Pancreas (tissue), 10 donors: ENCODE data around the gene GLIS2. TPM values are rescaled to one million over a fixed set of nuclear protein-coding genes. Genes with fewer than 3 reads are reported as not detected.

Experiments used
- ATAC-seq, 4 donors: fragments of 200-7000 bp; cut with Tn5 transposase; one replicate each; pipeline versions ENCODE4 v1.8.0 to v1.9.1; 2020; ENCODE audit warnings: mild to moderate bottlenecking in 4 of 4, moderate library complexity in 4 of 4
- DNase-seq, 6 donors: peaks; one replicate each; pipeline ENCODE4 v3.0.0-alpha.2; 2020
- FAIRE-seq: peaks from 2 replicates; lab custom pipeline; 2012; peaks lifted over from hg19 to GRCh38; lab: Jason Lieb, UNC
- H3K27ac ChIP-seq, 4 donors: fragments of 200-600 bp; sonication (generic); 1 replicate in 3 of 4; 2 replicates in 1 of 4; pipeline versions ENCODE4 v1.5.0 to v1.8.0; 2020
- H3K27me3 ChIP-seq, 4 donors: fragments of 200-600 bp; one replicate each; pipeline ENCODE4 v1.8.0; 2021
- H3K36me3 ChIP-seq, 3 donors: fragments of 200-600 bp; sonication (generic) in 1 of 3; one replicate each; pipeline versions ENCODE4 v1.5.0 to v1.8.0; 2020 to 2021
- H3K4me1 ChIP-seq, 3 donors: fragments of 200-600 bp; one replicate each; pipeline ENCODE4 v1.8.0; 2021
- H3K4me3 ChIP-seq, 4 donors: fragments of 200-600 bp; sonication (generic) in 2 of 4; one replicate each; pipeline versions ENCODE4 v1.5.0 to v1.8.0; 2020 to 2021
- H3K9me3 ChIP-seq, 4 donors: fragments of 200-600 bp; one replicate each; pipeline ENCODE4 v1.8.0; 2021
- CTCF ChIP-seq, 4 donors: fragments of 200-600 bp; sonication (generic) in 3 of 4; IDR thresholded peaks; one replicate each; pipeline versions ENCODE4 v1.5.0 to v1.8.0; 2021; ENCODE audit warnings: antibody characterized with exemption in 4 of 4
- WGBS, 2 donors: extraction: QIAGEN DNeasy Blood & Tissue Kit; methylation state at CpG; one replicate each; pipeline ENCODE4 v1.1.7; 2013; 5-methylcytosine and 5-hydroxymethylcytosine counted together
- intact Hi-C, 3 donors: fragments of 100-400 bp; cut with DNase I; formaldehyde crosslinking; loops; one replicate each; pipeline versions ENCODE4 v1.11.1 to v1.14.2; 2022
- polyA plus RNA-seq, 2 donors: library from polyadenylated mRNA; stranded (reverse); fragments of 200-250 nt; gene quantifications; one replicate each; pipeline ENCODE4 v1.2.3, GENCODE V29; 2013
- total RNA-seq, 6 donors: library from RNA; stranded (reverse); fragmentation: NEBNext Ultra II Directional in 4 of 6; extraction: Animal tissue kit (Norgen Biotek cat#: 25700) in 4 of 6; gene quantifications; one replicate each; pipeline versions ENCODE4 v1.2.1 to v1.2.4, GENCODE V29; 2021 to 2023
- donor health status: healthy with polysubstance abuse.
- donor health status: DM: no; HTN: no; CAD: no; lungs with moderate emphysema.
- donor health status: DM: no; HTN: no; CAD: no.
- donor health status: control.
- donor health status: control.
- donor health status: Bipolar disorder and iron deficiency.
- donor health status: DM: yes; HTN: yes; CAD: no.
- donor health status: DM: no; HTN: no; CAD: no.
- donor health status: DM: no; HTN: no; CAD: no.
- donor health status: DM: yes; HTN: yes; CAD: no.

Gene GLIS2
- total and polyA plus RNA-seq, 8 donors, result 5.5 to 15.1 (median 10.9) TPM

GRCh38 chr16:4388271-4389021 lies 72.6 kb downstream of the GLIS2 start:
- no peak for FAIRE-seq
- no peak for TF ChIP-seq CTCF (IDR thresholded peaks at IDR 0.05)
- Histone ChIP-seq H3K4me1 (no peaks in the 10 kb centered on the region), H3K4me3 (no peak overlapping the region), H3K27ac (no peak overlapping the region), H3K9me3 (no peaks in the 10 kb centered on the region), H3K36me3 (peaks cover 0 to 5% (median 0%) of the 10 kb centered on the region in 3 donors), H3K27me3 (no peaks in the 10 kb centered on the region)
- peak in 2 of 6 donors; percentile 43 to 68 for DNase-seq
- intact Hi-C loops, result no loop called here
- WGBS, 2 donors, result 86 to 87% methylated on average over 18 to 19 of the region's 19 CpGs
- no peak for ATAC-seq

Other genes starting within 250 kb of the GLIS2 start
- gene ADCY9, start 199.6 kb upstream of the GLIS2 start, total RNA-seq, result 10 to 100 TPM; 17.2 to 20.9 (median 18.4) TPM
- gene ADCY9, start 199.6 kb upstream of the GLIS2 start, polyA plus RNA-seq, result 10 to 100 TPM in 1 of 2 donors, 1 to 10 TPM in 1; 6.6 to 10.4 TPM
- gene SRL, start 74.0 kb upstream of the GLIS2 start, total RNA-seq, result under 1 TPM; 0.12 to 0.24 (median 0.19) TPM
- under 1 TPM; 0.40 to 0.42 TPM for gene SRL, start 74.0 kb upstream of the GLIS2 start, polyA plus RNA-seq
- 10 to 100 TPM in 4 of 6 donors, 1 to 10 TPM in 2; 8.6 to 17.9 (median 12.9) TPM for gene TFAP4, start 43.0 kb upstream of the GLIS2 start, total RNA-seq
- gene TFAP4, start 43.0 kb upstream of the GLIS2 start, polyA plus RNA-seq, result 10 to 100 TPM in 1 of 2 donors, 1 to 10 TPM in 1; 6.1 to 10.7 TPM
- 10 to 100 TPM; 12.2 to 29.6 (median 22.7) TPM for gene PAM16, start 35.3 kb downstream of the GLIS2 start, total RNA-seq
- gene PAM16, start 35.3 kb downstream of the GLIS2 start, polyA plus RNA-seq, result 100 to 1,000 TPM in 1 of 2 donors, 10 to 100 TPM in 1; 69.6 to 106 TPM
- 10 to 100 TPM in 1 of 6 donors, 1 to 10 TPM in 5; 3.1 to 10.1 (median 7.9) TPM for gene VASN, start 55.8 kb downstream of the GLIS2 start, total RNA-seq
- gene VASN, start 55.8 kb downstream of the GLIS2 start, polyA plus RNA-seq, result 10 to 100 TPM in 1 of 2 donors, 1 to 10 TPM in 1; 9.0 to 14.8 TPM
- 10 to 100 TPM in 4 of 6 donors, 1 to 10 TPM in 2; 8.4 to 21.4 (median 14.2) TPM for gene CORO7, start 100.5 kb downstream of the GLIS2 start, total RNA-seq
- gene CORO7, start 100.5 kb downstream of the GLIS2 start, polyA plus RNA-seq, result 10 to 100 TPM; 26.7 to 29.6 TPM
- gene DNAJA3, start 109.8 kb downstream of the GLIS2 start, total RNA-seq, result 10 to 100 TPM; 21.0 to 33.7 (median 21.5) TPM
- 10 to 100 TPM; 20.3 to 23.0 TPM for gene DNAJA3, start 109.8 kb downstream of the GLIS2 start, polyA plus RNA-seq
- gene NMRAL1, start 158.6 kb downstream of the GLIS2 start, total RNA-seq, result 10 to 100 TPM; 21.9 to 40.0 (median 24.3) TPM
- gene NMRAL1, start 158.6 kb downstream of the GLIS2 start, polyA plus RNA-seq, result 10 to 100 TPM; 74.9 to 84.7 TPM
- gene HMOX2, start 160.3 kb downstream of the GLIS2 start, total RNA-seq, result 10 to 100 TPM; 12.8 to 22.0 (median 18.5) TPM
- 10 to 100 TPM; 18.9 to 29.6 TPM for gene HMOX2, start 160.3 kb downstream of the GLIS2 start, polyA plus RNA-seq
- 10 to 100 TPM; 16.3 to 20.1 (median 18.9) TPM for gene CDIP1, start 222.7 kb downstream of the GLIS2 start, total RNA-seq
- 10 to 100 TPM; 13.6 to 24.4 TPM for gene CDIP1, start 222.7 kb downstream of the GLIS2 start, polyA plus RNA-seq
- gene C16orf96, start 240.3 kb downstream of the GLIS2 start, total RNA-seq, result under 1 TPM; 0.28 to 0.47 (median 0.34) TPM
- under 1 TPM; 0.30 to 0.31 TPM for gene C16orf96, start 240.3 kb downstream of the GLIS2 start, polyA plus RNA-seq